Stimulated activated naive CD4-positive, alpha-beta T cell (primary cell): ENCODE measurements around the gene CNPY1.

Experiments
- DNase-seq, 6 experiments: peaks; one replicate each; lab custom pipeline; 2025; lab: John Stamatoyannopoulos, UW

CNPY1 gene

GRCh38 chr7:155558961-155559360, 12.6 kb upstream of the CNPY1 start:
- no peak for DNase-seq

- DNase-seq, result no peak
Measured at GRCh38 chr7:155558351-155558750, 12.0 kb upstream of the CNPY1 start.

- no peak for DNase-seq
Measured at GRCh38 chr7:155557778-155558177, 11.4 kb upstream of the CNPY1 start.

GRCh38 chr7:155556763-155557162, 10.4 kb upstream of the CNPY1 start:
- DNase-seq, result no peak

GRCh38 chr7:155555116-155555695, 8.8 kb upstream of the CNPY1 start:
- DNase-seq, result no peak

- DNase-seq, result no peak
Measured at GRCh38 chr7:155553871-155554270, 7.5 kb upstream of the CNPY1 start.

GRCh38 chr7:155551785-155552611, 5.6 kb upstream of the CNPY1 start:
- no peak for DNase-seq

GRCh38 chr7:155550916-155551315, 4.6 kb upstream of the CNPY1 start:
- no peak for DNase-seq

- no peak for DNase-seq
Measured at GRCh38 chr7:155549226-155549625, 2.9 kb upstream of the CNPY1 start.

- no peak for DNase-seq
Measured at GRCh38 chr7:155547161-155547791, 917 bp upstream of the CNPY1 start.

GRCh38 chr7:155545348-155545747, 1.0 kb downstream of the CNPY1 start:
- DNase-seq, result no peak

- DNase-seq, result no peak
Measured at GRCh38 chr7:155544485-155544884, 1.9 kb downstream of the CNPY1 start.

- DNase-seq, result no peak
Measured at GRCh38 chr7:155543926-155544325, 2.4 kb downstream of the CNPY1 start.

- DNase-seq, result no peak
Measured at GRCh38 chr7:155543011-155543876, 3.1 kb downstream of the CNPY1 start.

GRCh38 chr7:155541986-155542675, 4.2 kb downstream of the CNPY1 start:
- DNase-seq, result no peak

GRCh38 chr7:155540553-155540952, 5.8 kb downstream of the CNPY1 start:
- no peak for DNase-seq

- no peak for DNase-seq
Measured at GRCh38 chr7:155538293-155538692, 8.1 kb downstream of the CNPY1 start.

- DNase-seq, result no peak
Measured at GRCh38 chr7:155536451-155536850, 9.9 kb downstream of the CNPY1 start.

GRCh38 chr7:155534691-155535090, 11.7 kb downstream of the CNPY1 start:
- DNase-seq, result no peak

GRCh38 chr7:155533827-155534690, 12.3 kb downstream of the CNPY1 start:
- no peak for DNase-seq
